Esophagus muscularis mucosa (tissue), 3 donors: Measurements from ENCODE around the gene THTPA.

Experiments
- POLR2A ChIP-seq: fragments of 450-650 bp; IDR thresholded peaks from one replicate; pipeline ENCODE4 v1.6.1; 2017; ENCODE audit warnings: antibody characterized with exemption, moderate library complexity, mild to moderate bottlenecking, low read depth
- POLR2AphosphoS5 ChIP-seq, 2 donors: sonication (generic); formaldehyde crosslinking; IDR thresholded peaks; one replicate each; pipeline ENCODE4 v1.6.1; 2017; ENCODE audit warnings: antibody characterized with exemption in 2 of 2
- TF ChIP-seq, protein P1 (sequence below), 3 experiments: fragments of 200-600 bp in 2 of 3; fragments of 450-650 bp in 1 of 3; sonication (generic) in 2 of 3; IDR thresholded peaks; one replicate each; pipeline ENCODE4 v1.5.1; 2017 to 2019; ENCODE audit warnings: antibody characterized with exemption in 3 of 3, mild to moderate bottlenecking in 2 of 3, moderate library complexity in 1 of 3

DNA sequence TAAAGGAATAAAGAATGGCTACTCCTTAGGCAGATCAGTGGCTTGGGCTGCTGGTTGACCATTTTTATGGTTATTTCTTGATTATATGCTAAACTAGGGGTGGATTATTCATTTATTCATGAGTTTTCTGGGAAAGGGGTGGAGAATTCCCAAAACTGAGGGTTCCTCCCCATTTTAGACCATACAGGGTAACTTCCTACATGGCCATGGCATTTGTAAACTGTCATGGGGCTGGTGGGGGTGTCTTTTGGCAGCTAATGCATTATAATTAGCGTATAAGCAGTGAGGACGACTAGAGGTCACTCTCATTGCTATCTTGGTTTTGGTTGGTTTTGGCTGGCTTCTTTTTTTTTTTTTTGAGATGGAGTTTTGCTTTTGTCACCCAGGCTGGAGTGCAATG lies 48.1 kb downstream of the THTPA start:
- no peak for TF ChIP-seq POLR2A
- TF ChIP-seq, protein P1, sequence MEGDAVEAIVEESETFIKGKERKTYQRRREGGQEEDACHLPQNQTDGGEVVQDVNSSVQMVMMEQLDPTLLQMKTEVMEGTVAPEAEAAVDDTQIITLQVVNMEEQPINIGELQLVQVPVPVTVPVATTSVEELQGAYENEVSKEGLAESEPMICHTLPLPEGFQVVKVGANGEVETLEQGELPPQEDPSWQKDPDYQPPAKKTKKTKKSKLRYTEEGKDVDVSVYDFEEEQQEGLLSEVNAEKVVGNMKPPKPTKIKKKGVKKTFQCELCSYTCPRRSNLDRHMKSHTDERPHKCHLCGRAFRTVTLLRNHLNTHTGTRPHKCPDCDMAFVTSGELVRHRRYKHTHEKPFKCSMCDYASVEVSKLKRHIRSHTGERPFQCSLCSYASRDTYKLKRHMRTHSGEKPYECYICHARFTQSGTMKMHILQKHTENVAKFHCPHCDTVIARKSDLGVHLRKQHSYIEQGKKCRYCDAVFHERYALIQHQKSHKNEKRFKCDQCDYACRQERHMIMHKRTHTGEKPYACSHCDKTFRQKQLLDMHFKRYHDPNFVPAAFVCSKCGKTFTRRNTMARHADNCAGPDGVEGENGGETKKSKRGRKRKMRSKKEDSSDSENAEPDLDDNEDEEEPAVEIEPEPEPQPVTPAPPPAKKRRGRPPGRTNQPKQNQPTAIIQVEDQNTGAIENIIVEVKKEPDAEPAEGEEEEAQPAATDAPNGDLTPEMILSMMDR (IDR thresholded peaks at IDR 0.05) = no peak
- TF ChIP-seq POLR2AphosphoS5 (IDR thresholded peaks at IDR 0.05) = no peak
